GM18520 (cell line): ENCODE results near the gene PRUNE2.
A peak's percentile ranks its signal among the peaks of the same experiment; 100 is the strongest.

Source experiments
- ATAC-seq: cut with Tn5 transposase; IDR thresholded peaks from one replicate; pipeline ENCODE4 v1.9.1; 2021; ENCODE audit not compliant: unreplicated experiment

The PRUNE2 gene

DNA sequence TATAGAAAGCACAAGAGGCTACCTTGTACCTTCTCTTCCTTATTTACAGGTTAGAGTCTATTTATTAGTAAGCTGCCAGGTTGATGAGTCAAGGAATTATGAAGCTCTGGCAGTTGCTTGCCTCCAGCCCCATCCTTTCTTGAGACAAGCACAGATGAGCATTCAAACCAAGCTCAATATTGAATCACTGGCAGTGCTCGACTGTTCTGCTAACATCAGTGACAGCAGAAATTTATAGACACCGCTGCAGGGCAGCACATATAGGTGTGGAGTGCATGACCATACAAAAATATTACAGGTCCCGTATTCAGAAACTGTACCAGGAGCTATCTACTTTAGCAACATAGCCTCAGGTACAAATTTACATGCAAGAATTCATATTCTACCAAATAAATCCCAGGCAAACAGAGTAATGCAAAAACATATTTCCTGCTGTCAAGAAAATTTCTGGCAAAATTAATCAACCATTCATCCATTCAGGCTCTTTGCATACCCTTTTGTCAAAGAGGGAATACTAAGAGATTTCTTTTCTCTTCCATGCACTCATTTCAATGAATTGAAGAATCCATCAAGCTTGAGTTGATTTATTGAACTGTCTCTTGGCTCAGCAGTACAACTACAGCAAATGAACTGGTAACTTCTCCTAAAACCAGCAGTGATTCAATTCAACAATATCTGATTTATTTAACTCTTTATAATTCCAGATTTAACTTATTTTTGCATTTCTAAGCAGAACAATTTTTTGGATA lies 168.6 kb downstream of the PRUNE2 start:
- ATAC-seq, result no peak

DNA sequence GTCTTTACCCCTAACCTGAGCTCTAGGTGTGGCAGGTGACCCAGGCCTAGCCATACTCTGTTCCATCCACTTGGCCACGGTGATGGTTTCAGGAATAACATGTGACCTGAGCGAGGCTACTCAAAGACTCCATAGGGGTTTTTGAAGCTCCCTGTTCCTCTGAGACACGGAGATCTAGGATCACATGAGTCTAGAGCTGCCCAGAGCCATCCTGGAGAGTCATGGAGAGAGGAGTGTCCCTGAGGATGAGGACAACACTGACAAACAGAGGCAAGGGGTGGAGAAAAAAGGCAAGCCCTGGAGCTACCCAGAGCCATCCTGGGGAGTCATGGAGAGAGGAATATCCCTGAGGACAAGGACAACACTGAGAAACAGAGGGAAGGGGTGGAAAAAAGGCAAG lies 171.2 kb downstream of the PRUNE2 start:
- ATAC-seq, result no peak

DNA sequence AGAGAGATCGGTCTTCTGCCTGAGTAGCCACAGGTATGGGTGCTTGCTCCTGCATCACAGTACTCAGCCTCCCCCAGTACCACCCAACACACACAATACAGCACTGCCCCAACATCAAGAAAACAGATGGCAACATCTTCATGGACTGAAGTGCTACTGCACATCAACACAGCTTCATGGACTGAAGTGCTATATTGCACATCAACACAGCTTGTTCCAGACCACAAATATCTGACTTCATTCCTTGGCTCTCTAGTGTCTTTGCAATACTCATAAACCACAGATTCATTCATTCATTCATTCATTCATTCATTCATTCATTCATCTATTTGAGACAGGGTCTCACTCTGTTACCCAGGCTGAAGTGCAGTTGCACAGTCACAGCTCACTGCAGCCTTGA lies 172.8 kb downstream of the PRUNE2 start:
- no peak for ATAC-seq

DNA sequence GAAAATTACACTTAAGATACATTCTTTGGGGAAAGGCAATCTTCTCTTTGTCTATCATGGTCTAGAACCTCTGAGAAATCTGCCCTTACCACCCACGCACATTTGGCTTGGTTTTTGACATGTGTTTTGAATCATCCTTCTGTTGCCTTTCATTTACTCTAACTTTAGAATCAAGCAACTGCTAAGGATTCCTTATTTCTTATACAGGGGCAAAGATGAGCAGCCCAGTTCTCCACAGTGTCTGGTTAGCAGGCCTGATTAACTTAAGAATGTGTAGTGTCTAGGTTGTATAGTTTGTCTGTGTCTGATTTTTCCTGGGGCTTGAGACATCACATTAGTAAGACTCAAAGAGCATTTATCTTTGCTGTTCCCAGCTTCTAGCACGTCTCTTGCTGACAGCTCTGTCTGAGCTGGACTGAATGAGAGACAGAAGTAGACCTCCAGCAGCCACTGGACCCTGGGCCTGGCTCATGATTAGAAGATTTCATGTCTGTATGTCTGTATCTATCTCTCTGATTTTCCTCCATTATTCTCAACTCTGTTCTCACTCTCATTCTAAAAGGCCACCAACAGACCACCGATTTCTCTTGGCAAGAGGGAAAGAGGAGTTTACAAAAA lies 173.5 kb downstream of the PRUNE2 start:
- no peak for ATAC-seq

DNA sequence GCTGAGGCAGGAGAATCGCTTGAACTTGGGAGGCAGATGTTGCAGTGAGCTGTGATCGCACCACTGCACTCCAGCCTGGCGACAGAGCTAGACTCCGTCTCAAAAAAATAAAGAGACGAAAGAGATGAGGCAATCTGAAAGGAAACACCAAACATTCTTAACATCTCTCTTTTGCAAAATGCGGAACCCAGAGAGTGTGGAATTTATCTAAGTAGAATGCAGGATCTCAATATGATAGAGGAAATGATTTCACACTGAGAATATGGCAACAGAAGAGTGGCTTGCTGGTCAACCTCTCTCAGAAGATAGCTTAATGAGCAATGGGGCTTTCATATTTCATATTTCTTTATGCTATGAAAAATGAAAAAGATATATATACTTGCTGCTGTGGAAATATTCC lies 175.1 kb downstream of the PRUNE2 start:
- no peak for ATAC-seq

DNA sequence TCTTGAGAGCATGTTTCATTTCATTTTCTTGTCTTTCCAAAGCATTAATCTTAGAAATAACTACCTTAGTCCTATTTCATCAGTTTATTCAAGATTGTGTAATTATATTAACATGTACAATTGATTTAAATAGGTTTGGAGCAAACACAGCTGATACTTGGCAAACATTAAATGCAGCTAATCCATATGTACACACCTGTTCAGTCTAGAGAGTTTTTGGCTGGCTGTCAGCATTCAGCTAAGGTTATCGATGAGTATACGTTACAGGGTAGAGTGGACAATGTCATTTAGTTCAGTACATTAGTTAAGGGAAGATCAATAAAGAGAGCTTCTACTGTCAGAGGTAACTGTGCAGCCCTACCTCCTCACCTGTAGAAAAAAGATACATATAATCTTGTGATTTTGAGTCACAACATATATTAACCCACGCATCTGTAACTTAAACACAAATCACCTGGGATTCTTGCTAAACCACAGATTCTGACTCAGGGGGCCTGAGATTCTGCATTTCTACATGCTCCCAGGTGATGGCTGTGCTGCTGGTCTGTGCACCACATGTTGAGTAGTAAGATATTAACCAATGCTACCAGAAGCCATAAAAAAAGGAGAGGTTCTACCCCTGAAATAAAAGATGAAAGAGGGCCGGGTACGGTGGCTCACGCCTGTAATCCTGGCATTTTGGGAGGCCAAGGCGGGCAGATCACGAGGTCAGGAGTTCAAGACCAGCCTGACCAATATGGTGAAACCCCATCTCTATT lies 175.8 kb downstream of the PRUNE2 start:
- ATAC-seq, result no peak

DNA sequence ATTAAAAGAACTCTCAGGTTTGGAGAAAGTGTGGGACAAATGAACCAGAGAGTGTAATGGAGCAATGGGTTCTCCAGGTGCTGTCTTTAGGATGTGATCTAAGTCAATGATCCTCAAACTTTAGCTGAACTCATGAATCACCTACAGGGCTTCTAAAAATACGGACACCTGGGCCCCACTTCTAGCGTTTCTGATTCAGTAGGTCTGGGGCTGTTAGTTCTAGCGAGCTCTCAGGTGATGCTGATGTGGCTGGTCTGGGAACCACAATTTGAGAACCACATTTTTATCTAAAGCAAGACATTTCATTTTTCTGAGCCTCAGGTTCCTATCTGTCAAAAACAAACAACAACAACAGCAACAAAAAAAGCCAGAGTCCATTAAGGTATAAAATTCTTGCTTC lies 176.8 kb downstream of the PRUNE2 start:
- no peak for ATAC-seq

DNA sequence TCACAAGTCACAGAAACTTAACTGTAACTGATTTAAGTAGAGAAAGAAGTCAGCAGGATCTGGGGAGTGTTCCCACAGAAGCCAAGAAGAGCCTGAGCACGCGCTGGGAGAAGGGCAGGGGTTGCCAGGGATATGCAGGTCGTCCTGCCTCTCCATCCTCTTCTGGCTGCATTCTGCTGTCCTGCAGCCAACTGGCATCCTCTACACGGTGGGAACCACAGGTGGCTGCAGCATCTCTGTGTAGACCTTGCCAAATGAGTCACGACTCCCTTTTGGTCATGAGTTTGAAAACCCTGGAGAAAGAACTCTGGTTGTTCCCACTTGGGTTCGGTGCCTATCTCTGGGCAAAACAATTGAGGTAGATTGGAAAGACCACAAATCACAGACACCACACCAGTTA lies 180.0 kb downstream of the PRUNE2 start:
- no peak for ATAC-seq

DNA sequence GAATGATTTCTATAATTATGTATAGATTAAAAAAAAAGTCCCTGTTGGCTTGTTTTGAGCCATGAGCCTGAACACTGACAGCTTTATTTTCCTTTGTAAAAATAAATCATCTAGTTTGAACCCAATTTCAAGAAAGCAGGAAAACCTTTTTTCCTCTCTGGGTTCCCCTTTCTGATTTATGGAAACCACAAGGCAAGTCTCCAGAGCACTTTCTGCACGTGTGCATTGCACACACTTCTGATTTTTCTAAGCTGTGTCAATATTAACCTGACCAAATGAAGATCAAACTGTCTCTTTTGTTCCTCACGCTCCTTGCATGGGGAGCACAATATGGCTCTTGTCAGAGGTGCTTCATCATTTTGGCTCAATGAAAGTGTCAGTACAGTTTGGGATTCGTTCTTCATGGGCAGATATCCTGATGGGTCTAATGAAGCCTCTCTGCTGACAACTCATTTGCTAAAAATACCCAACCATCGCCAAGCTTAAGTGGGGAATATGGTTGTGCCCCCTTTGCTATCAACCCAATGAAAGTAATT lies 180.8 kb downstream of the PRUNE2 start:
- no peak for ATAC-seq

DNA sequence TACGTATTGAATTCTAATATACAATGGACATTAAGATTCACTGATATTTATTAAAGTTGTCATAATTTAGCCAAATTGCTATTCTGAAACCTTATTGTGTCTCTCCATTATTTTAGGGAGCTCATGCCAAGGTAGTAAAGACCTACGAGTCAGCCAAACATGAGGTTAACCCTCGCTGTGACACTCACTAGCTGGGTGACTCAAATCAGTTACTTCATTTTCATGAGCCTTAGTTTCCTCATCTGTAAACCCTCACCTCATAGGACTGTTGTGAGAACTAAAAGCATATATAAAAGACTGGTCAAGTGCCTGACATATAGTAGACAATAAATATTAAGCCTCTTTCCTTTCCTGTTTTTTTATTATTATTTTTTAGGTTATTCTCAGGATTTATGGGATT lies 185.7 kb downstream of the PRUNE2 start:
- ATAC-seq, result no peak

DNA sequence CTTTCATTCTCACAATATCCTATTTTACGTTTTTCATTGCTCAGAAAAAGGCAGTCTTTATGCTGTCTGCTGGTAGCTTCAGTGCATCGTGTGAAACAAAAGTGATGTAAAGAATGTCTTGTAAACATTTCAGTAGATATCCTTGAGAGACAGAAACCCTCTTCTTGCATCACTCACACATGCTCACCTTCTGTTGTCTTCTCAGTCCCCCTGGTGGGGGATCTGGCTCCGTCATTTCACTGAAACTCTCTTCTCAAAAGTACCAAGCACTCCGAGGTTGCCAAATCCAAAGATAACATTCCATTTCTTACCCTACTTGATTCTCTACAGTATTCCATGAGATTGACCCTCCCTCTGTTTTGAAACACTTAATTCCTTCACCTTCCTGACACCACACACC lies 187.7 kb downstream of the PRUNE2 start:
- no peak for ATAC-seq

DNA sequence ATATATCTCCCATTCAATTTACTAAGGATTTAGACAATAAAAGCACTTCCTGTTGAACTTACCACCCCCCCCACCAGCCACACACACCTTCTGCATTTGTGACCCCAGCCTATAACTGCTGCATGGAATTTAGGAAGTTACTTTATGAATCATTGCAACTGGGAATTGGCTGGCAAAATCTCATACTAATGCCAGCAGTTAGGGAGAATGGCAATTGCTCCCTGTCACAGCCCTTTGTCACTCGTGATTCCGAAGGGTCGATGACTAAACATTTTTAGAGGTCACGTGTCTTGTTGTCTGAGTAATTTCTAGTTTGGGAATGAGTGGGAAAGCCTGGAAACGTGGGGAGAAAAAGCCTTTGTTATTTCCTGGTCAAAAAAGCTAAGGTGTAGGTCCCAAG lies 188.3 kb downstream of the PRUNE2 start:
- ATAC-seq, result no peak

DNA sequence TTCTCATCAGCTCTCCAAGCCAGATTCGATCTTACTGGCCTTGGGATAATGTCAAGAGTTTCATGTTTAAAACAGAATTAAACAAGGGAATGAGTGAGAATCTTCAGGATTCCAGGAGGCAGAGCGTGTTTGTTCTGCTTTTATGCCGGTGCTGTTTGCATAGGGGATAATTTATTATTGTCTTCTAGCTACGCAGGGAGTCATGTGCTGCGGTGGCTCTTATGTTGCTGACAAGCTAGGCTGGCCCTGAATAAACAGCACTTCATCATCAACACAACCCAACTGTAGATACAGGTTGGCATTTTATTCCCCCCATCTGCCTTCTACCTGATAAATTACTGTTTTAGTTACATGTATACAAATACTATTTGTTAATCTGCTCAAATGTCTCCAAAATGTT lies 188.7 kb downstream of the PRUNE2 start:
- no peak for ATAC-seq

DNA sequence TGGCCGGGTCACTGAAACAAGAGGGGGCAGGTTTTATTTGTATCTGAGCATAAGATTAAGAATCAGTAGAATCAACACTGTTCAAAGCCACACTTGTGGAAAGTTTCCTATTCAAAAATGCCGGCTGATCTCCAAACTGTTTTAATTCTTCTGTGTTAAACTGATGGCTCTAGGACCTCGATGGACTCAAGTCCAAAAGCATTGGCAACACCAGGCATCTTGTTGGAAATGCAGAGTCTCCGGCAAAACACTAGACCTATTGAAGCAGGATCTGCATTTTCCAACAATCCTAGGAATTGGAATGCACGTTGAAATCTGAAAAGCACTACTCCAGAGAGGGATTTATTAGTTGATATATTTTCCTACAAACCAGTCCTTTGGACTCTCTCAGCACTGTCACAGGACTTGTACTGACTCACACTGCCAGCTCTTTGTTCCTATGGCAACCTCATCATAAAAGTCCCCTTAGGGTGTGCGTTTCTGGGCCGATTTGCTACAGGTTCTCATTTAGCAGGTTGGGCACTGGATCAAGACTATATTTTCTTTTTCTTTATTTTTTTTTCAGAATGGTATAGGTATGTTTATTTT lies 189.7 kb downstream of the PRUNE2 start:
- ATAC-seq, result no peak

DNA sequence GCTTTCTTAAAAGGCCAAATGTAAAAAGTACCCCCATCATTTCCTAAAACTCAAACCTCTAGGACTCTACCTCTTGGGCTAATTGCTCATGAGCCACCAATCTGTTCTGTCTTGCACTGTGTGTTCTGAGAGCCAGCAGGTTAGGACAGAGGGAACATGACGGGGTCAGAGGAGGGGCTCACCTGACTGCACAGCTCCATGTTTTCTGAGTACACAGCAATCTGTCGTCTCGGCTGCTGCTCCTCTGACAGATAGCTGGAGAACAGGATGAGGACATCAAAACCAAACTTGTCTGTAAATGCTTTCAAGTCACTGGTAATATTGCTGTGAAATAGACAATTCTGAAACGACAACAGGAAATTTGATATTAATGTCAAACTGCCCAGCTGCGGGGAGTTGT lies 192.5 kb downstream of the PRUNE2 start:
- ATAC-seq, result no peak

DNA sequence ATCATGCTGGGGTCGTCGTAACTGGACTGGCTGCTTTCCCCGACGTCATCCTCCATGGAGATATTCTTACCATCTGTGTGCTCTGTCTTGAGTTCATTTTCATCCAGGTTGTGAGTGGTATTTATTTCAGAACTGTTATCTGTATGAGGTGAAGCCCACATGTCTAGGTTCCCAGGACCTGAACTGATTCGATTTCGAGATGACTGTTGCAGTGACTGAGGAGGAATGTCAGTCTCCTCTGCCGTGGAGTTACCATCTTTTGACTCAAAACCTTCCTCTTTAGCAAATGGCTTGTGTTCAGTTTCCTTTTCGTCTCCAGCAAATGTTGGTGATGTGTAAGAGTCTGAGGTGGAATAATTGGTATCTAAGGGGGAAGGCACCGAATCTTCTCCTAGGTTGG lies 196.9 kb downstream of the PRUNE2 start:
- ATAC-seq, result no peak

DNA sequence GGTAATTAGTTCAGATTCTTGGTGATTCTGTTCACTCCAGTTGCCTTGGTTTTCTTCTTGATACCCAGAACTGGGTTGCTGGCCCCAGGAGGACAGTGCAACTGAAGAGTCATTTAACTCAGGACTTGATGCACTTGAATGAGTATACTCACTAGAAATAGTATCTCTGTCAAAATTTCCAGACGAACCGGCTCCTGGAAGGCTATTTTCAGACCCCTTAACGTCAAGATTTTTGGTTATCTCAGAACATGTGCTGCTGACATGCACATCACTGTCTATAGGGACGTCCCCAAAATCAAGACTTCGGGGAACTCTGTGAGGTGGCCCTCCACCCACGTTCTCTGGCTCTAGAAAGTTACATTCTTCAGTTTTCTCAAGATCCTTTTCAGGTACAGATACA lies 198.4 kb downstream of the PRUNE2 start:
- ATAC-seq, result peak; percentile 49

DNA sequence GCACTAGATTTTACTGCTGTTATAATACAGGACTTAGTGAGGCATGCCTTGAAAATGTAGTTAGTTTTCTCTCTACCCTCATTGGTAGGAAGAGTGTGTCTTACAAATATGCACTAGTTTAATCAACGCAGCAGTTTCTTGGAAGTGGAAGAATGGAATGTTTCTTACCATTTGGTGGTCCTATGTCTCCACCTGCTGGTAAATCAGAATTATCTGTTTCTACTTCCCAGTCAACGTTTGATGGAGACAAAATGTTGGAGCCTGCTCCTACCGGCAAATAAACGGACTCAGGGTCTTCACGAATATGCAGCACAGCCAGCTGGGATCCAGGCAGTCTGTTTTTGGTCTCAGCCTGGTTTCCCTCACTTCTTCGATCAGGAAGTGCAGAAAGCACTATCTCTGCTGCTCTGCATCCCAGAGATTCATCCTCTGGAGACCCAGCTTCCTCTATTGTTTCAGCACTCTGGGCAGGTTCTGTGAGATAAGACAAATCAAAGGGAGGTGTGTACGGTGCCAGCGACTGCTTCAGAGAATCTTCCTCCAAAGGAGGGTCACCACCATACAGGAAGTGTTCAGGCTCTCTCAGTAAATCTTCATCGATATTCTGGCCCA lies 201.2 kb downstream of the PRUNE2 start:
- no peak for ATAC-seq

DNA sequence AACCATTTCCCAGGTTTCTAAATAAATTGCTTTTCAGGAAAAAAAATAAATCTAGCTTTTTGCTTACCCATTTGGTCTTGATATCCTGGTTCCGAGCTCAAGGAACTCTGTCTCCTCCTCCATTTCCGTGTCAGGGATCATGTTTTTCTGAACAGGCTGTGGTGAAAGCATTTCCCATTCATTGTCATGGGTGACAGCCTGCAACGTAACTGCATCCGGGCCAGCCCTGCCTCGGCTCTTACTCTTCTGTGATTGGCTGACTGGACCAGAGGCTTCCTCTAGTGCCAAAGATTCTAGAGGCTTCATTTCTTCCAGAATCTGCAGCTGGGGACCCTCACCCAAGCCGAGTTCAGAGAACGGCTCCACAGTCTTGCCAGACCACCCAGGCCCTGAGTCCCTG lies 202.6 kb downstream of the PRUNE2 start:
- ATAC-seq, result no peak

DNA sequence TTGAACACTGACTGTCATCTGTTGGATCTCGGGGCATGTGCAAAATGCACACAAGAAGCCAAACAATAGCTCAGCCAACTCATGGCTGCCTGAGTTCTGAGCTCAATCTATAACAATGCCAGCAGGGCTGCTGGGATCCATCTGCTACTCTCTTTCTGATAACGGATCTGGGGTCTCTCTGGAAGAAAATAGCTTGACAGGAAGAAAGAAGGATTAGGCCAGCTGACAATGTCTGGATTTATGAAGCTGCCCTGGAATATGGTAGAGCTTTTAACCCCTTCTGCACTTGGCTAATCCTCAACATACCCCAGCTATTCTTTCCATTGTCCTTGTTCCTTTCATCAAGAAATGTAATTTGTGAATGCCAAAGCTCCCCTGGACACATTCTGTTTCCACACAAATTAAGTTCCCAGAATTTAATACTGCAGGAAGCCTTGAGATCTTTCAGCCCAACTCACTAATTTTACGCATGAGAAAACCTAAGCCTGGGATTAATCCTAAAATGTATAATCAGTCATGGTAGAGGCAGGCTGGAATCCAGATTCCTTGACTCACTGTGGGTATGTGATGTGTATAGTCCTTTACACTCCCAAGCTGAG lies 204.4 kb downstream of the PRUNE2 start:
- no peak for ATAC-seq

DNA sequence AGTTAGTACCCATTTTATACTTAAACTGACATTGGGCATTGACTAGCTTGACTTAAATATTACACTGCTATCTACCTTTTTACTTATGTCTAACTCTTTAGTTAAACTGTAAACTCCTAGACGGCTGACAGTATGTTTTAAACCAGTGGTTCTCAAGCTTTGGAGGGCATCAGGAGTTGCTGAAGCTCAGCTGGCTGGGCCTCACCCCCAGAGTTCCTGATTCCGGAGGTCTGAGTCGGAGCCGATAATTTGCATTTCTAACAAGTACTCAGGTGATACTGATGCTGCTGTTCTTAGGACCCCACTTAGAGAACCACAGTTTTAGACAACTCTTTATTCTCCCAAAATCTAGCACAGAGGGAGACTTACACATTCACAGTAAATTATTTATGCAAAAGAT lies 205.0 kb downstream of the PRUNE2 start:
- ATAC-seq, result no peak
